ENCODE measurements around the gene HS3ST3B1.
A peak's percentile ranks its signal among the peaks of the same experiment; 100 is the strongest.

HS3ST3B1 gene

DNA sequence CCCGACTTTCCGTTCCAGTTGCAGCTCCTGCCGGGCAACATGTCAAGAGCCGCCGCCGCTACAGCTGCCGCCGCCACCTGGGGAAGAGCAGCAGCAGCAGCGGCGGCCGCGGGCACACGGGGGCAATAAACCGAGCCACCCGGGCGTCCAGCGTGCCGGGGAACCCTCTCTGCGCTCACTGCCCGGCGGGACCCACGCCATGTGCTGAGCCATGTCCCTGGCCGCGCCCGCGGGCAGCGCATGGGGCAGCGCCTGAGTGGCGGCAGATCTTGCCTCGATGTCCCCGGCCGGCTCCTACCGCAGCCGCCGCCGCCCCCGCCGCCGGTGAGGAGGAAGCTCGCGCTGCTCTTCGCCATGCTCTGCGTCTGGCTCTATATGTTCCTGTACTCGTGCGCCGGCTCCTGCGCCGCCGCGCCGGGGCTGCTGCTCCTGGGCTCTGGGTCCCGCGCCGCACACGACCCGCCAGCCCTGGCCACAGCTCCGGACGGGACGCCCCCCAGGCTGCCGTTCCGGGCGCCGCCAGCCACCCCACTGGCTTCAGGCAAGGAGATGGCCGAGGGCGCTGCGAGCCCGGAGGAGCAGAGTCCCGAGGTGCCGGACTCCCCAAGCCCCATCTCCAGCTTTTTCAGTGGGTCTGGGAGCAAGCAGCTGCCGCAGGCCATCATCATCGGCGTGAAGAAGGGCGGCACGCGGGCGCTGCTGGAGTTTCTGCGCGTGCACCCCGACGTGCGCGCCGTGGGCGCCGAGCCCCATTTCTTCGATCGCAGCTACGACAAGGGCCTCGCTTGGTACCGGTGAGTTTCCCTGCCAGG is 604 bp downstream of the HS3ST3B1 start (continued):
- TF ChIP-seq, protein P1, sequence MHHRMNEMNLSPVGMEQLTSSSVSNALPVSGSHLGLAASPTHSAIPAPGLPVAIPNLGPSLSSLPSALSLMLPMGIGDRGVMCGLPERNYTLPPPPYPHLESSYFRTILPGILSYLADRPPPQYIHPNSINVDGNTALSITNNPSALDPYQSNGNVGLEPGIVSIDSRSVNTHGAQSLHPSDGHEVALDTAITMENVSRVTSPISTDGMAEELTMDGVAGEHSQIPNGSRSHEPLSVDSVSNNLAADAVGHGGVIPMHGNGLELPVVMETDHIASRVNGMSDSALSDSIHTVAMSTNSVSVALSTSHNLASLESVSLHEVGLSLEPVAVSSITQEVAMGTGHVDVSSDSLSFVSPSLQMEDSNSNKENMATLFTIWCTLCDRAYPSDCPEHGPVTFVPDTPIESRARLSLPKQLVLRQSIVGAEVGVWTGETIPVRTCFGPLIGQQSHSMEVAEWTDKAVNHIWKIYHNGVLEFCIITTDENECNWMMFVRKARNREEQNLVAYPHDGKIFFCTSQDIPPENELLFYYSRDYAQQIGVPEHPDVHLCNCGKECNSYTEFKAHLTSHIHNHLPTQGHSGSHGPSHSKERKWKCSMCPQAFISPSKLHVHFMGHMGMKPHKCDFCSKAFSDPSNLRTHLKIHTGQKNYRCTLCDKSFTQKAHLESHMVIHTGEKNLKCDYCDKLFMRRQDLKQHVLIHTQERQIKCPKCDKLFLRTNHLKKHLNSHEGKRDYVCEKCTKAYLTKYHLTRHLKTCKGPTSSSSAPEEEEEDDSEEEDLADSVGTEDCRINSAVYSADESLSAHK (tag by site-specific recombination; IDR thresholded peaks at IDR 0.05) = peak; percentile 36; the same call in 1 of the 2 replicates
- no peak for TF ChIP-seq TCF7L2 (IDR thresholded peaks at IDR 0.05; ENCODE audit: borderline replicate concordance, low read depth, low read length)
- no peak; the same call in 1 of the 2 replicates for TF ChIP-seq ZSCAN5A (tag by site-specific recombination; IDR thresholded peaks at IDR 0.05)
- TF ChIP-seq ZNF610 (tag by site-specific recombination; IDR thresholded peaks at IDR 0.05; ENCODE audit: borderline replicate concordance) = 0 out of 2 replicates have a peak, but pooled peaks have one; percentile 50
- TF ChIP-seq, protein P2, sequence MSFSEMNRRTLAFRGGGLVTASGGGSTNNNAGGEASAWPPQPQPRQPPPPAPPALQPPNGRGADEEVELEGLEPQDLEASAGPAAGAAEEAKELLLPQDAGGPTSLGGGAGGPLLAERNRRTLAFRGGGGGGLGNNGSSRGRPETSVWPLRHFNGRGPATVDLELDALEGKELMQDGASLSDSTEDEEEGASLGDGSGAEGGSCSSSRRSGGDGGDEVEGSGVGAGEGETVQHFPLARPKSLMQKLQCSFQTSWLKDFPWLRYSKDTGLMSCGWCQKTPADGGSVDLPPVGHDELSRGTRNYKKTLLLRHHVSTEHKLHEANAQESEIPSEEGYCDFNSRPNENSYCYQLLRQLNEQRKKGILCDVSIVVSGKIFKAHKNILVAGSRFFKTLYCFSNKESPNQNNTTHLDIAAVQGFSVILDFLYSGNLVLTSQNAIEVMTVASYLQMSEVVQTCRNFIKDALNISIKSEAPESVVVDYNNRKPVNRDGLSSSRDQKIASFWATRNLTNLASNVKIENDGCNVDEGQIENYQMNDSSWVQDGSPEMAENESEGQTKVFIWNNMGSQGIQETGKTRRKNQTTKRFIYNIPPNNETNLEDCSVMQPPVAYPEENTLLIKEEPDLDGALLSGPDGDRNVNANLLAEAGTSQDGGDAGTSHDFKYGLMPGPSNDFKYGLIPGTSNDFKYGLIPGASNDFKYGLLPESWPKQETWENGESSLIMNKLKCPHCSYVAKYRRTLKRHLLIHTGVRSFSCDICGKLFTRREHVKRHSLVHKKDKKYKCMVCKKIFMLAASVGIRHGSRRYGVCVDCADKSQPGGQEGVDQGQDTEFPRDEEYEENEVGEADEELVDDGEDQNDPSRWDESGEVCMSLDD (tag by site-specific recombination; IDR thresholded peaks at IDR 0.05) = peak; percentile 53
- peak; percentile 67 for TF ChIP-seq ZBTB20 (tag by site-specific recombination; IDR thresholded peaks at IDR 0.05)
- no peak for TF ChIP-seq IKZF3 (tag by site-specific recombination; IDR thresholded peaks at IDR 0.05)
- peak; percentile 12; the same call in 1 of the 2 replicates for TF ChIP-seq ZFP37 (tag by site-specific recombination; IDR thresholded peaks at IDR 0.05)
- TF ChIP-seq ZNF335 (tag by site-specific recombination; conservative IDR thresholded peaks at IDR 0.05) = peak; percentile 53; the same call in 1 of the 2 replicates
- peak; percentile 52 for TF ChIP-seq ZNF600 (tag by site-specific recombination; IDR thresholded peaks at IDR 0.05)
- TF ChIP-seq BCL11B (tag by site-specific recombination; IDR thresholded peaks at IDR 0.05; ENCODE audit: low read depth) = no peak
- peak; percentile 96 for TF ChIP-seq CTCF (tag by site-specific recombination; IDR thresholded peaks at IDR 0.05)
- TF ChIP-seq ZNF140 (tag by site-specific recombination; IDR thresholded peaks at IDR 0.05) = no peak
- peak; percentile 55; the same call in 1 of the 2 replicates for TF ChIP-seq ZNF121 (tag by site-specific recombination; IDR thresholded peaks at IDR 0.05)
- no peak for TF ChIP-seq SALL2 (tag by site-specific recombination; IDR thresholded peaks at IDR 0.05; ENCODE audit: borderline replicate concordance)
- no peak for TF ChIP-seq ZNF426 (tag by site-specific recombination; IDR thresholded peaks at IDR 0.05)
- TF ChIP-seq HIC1 (tag by site-specific recombination; IDR thresholded peaks at IDR 0.05) = peak; percentile 85
- peak; percentile 67; the same call in 1 of the 2 replicates for TF ChIP-seq ZBTB17 (tag by site-specific recombination; IDR thresholded peaks at IDR 0.05)
- peak; percentile 42 for TF ChIP-seq PATZ1 (tag by site-specific recombination; IDR thresholded peaks at IDR 0.05)
- TF ChIP-seq ZNF146 (tag by site-specific recombination; IDR thresholded peaks at IDR 0.05) = no peak
- peak; percentile 8; the same call in 1 of the 2 replicates for TF ChIP-seq ZFP69B (tag by site-specific recombination; IDR thresholded peaks at IDR 0.05)
- no peak for TF ChIP-seq ZNF223 (tag by site-specific recombination; IDR thresholded peaks at IDR 0.05)
- TF ChIP-seq ZBTB48 (tag by site-specific recombination; IDR thresholded peaks at IDR 0.05) = peak; percentile 28; the same call in 1 of the 2 replicates
- peak; percentile 23; the same call in 1 of the 2 replicates for TF ChIP-seq ZNF449 (tag by site-specific recombination; IDR thresholded peaks at IDR 0.05)
